Mucosa of gallbladder (tissue), 1 donor: Measurements from ENCODE around the gene DNAH17. TPM values are rescaled to one million over a fixed set of nuclear protein-coding genes. Genes with fewer than 3 reads are reported as not detected.
"Not testable (repeated sequence)": the region's sequence is repeated elsewhere in the genome, so short reads cannot be mapped to it uniquely, and the experiment has no call there.

ENCODE experiments used
- DNase-seq: peaks from one replicate; pipeline ENCODE4 v3.0.0-alpha.2; 2020; ENCODE audit warnings: low spot score
- total RNA-seq: library from RNA; stranded (reverse); gene quantifications from one replicate; pipeline ENCODE4 v1.2.1, GENCODE V29; 2021
- donor health status: DM: no; HTN: no; CAD: no.

DNAH17 gene
- total RNA-seq, 1 donor from 2014 or later = not detected

DNA sequence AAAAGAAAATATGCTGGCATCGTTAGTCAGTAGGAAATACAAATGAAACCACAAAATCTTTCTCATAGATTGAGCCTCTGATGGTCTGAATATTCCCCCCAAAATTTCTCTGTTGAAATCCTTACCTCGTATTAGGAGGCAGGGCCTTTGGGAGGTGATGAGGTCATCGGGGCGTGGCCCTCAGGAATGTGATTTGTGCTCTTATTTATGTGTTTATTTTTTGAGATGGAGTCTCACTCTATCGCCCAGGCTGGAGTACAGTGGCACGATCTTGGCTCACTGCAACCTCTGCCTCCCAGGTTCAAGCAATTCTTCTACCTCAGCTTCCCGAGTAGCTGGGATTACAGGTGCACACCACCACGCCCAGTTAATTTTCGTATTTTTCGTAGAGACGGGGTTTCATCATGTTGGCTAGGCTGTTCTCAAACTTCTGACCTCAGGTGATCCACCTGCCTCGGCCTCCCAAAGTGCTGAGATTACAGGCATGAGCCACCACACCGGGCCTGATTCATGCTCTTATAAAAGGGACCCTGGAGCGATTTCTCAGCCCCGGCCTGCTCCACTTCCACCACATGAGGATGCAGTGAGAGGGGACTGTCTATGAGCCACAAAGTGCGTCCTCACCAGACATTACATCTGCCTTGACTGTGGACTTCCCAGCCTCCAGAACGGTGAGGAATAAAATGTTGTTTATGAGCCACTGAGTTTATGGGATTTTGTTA lies 53.1 kb downstream of the DNAH17 start:
- DNase-seq = no peak

GRCh38 chr17:78522031-78522809 lies 55.0 kb downstream of the DNAH17 start:
- DNase-seq = no peak

GRCh38 chr17:78517421-78517820 lies 59.8 kb downstream of the DNAH17 start:
- peak; percentile 55 for DNase-seq

- DNase-seq = no peak
Observed at GRCh38 chr17:78515480-78515879, 61.7 kb downstream of the DNAH17 start.

- DNase-seq = no peak
Observed at GRCh38 chr17:78514521-78514920, 62.7 kb downstream of the DNAH17 start.

- DNase-seq = no peak
Observed at GRCh38 chr17:78512976-78513375, 64.2 kb downstream of the DNAH17 start.

GRCh38 chr17:78510141-78511075 lies 66.8 kb downstream of the DNAH17 start:
- no peak for DNase-seq

DNA sequence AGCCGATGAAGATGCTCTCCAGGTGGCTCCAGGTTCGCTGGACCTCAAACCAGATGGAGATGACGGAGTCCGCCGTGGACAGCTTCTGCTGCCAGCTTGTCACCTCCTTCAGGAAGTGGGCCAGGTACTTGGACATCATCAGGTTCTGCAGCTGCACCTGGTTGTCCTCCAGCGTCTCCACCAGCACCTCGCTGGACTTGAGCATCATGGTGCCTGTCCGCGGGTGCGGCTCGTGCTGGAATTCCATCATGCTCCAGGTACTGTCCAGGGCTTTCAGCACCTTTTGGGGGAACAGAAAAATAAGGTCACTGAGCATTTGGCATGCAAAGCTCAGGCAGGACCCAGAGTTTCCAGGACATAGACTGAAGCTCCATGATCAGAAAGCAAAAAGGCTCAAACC lies 69.7 kb downstream of the DNAH17 start:
- no peak for DNase-seq

- DNase-seq = no peak
Observed at GRCh38 chr17:78506454-78507309, 70.5 kb downstream of the DNAH17 start.

- no peak for DNase-seq
Observed at GRCh38 chr17:78504156-78504925, 72.9 kb downstream of the DNAH17 start.

DNA sequence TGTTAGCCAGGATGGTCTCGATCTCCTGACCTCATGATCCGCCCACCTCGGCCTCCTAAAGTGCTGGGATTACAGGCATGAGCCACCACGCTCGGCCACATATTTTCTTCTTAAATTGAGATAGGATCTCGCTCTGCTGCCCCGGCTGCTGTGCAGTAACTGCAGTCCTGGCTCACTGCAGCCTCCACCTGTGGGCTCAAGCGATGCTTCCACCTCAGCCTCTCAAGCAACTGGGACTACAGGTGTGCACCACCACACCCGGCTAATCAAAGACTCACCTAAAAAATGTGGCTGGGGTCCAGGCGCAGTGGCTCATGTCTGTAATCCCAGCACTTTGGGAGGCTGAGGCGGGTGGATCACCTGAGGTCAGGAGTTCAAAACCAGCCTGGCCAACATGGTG lies 73.8 kb downstream of the DNAH17 start:
- not testable (repeated sequence) for DNase-seq

GRCh38 chr17:78502611-78503148 lies 74.5 kb downstream of the DNAH17 start:
- DNase-seq = no peak

- no peak for DNase-seq
Observed at GRCh38 chr17:78501241-78502036, 75.8 kb downstream of the DNAH17 start.

DNA sequence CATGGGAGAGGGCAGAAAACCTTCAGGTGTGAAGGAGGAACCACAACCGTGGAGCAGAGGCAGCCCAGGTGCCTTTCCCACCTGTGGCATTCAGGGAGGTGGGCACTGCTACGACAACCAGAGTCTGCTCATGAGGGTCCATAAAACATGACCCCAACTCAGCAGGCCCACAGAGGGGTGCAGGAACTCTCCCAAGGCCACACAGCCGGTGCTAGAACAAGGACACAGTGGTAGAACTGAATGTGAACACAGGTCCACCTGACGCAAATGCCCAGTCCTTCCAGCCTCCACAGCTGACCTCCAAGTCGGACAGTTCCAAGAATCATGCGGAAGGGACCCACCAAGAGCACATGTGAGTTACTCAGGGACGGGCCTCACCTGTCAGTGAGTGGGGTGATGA lies 76.4 kb downstream of the DNAH17 start:
- no peak for DNase-seq

DNA sequence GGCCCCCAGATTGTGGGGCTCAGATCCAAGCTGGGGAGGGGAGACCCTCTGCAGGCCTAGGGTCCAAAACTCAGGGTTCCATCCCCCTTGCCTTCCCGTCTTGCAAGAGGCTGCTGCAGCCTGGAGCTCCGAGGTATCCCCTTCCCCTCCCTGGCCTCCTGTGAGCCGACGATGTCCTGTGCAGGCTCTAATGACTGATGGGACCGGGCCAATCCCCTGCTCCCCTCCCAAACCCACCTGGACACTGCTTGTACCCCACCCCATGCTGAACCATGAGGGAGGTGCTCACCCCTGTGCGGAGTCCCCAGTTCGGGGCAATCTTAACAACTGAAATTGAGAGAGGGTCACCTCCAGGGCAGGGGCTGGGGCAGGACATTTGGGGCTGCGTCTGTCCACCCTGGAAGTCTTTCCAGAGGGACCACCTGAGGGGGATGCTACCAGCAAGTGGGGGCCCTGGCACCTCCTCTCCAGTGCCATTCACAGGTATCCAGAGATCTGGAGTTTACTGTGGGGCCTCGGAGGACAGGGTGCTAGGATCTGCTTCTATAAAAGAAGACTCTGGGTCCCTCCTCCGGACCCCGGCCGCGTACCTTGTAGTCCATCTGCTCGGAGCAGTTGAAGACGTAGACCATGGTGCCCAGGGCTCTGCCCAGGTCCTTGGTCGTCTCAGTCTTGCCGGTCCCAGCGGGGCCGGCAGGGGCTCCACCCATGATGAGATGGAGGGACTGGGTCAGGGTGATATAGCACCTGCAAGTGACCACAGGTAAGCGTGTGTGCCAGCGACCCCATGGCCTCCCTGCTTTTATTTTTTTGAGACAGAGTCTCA lies 77.3 kb downstream of the DNAH17 start:
- no peak for DNase-seq

GRCh38 chr17:78498848-78499247 lies 78.3 kb downstream of the DNAH17 start:
- DNase-seq = no peak

DNA sequence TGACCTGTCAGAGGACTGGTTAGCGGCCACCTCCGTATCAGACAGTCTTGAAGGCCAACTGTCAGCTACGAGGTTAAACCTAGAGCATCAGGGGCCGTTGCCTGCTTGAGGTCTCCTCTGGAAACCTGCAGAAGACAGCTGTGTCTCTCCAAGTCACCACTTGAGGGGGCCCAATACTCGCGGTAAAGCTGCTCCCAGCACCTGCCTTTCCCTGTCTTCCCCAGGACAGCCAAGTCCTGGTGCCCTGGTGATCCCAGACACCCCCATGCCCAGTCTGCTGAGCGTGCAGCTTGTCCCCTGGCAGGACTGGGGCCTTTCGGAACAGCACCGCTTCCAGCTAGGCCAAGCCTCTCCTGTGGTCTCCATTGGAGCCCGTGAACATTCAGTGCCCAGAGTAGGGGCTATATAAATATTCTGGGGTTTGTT lies 80.1 kb downstream of the DNAH17 start:
- peak; percentile 68 for DNase-seq

- no peak for DNase-seq
Observed at GRCh38 chr17:78496311-78496710, 80.9 kb downstream of the DNAH17 start.
